ENCODE measurements around the gene JAK1. TPM values are rescaled to one million over a fixed set of nuclear protein-coding genes. Genes with fewer than 3 reads are reported as not detected.

JAK1 gene
- total RNA-seq, 1 experiment from 2014 or later: 73.1 TPM

DNA sequence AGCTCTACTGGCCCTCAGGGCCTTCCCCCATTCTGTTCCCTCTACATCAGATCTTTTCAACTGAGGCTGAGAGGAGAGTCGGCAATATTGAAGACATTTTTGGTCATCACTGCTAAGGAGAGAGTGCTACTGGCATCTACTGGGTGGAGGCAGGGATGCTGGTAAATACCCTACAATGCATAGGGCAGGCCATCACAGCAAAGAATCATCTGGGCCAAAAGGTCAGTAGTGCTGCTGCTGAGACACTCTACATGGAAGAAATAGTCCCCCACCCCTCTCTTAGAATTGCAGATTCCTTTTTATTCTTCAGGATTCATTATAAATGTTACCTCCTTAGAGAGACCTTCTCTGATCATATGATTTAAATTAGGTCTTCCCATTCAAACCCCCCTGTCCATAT, 94.3 kb downstream of the JAK1 start:
- intact Hi-C loops (cut with micrococcal nuclease): no loop called here
- no peaks in the 10 kb centered on the region for H3K9me3 Mint-ChIP-seq (ENCODE audit: unreplicated experiment)
- ChIA-PET CTCF (no interaction called here), POLR2A (no interaction called here)
- no peaks in the 10 kb centered on the region for H3K4me1 Mint-ChIP-seq (ENCODE audit: insufficient read depth, unreplicated experiment)
- H3K4me3 Mint-ChIP-seq (ENCODE audit: unreplicated experiment): no peak overlapping the region
- H3K27me3 Mint-ChIP-seq (ENCODE audit: insufficient read depth, unreplicated experiment): no peaks in the 10 kb centered on the region
- peaks cover 69% of the 10 kb centered on the region for H3K36me3 Mint-ChIP-seq (ENCODE audit: insufficient read depth, unreplicated experiment)
- H3K27ac Mint-ChIP-seq (ENCODE audit: low read depth, unreplicated experiment): no peak overlapping the region
- no TSS peak for BruUV-seq (replicated peaks)
- TF ChIP-seq, protein P1, sequence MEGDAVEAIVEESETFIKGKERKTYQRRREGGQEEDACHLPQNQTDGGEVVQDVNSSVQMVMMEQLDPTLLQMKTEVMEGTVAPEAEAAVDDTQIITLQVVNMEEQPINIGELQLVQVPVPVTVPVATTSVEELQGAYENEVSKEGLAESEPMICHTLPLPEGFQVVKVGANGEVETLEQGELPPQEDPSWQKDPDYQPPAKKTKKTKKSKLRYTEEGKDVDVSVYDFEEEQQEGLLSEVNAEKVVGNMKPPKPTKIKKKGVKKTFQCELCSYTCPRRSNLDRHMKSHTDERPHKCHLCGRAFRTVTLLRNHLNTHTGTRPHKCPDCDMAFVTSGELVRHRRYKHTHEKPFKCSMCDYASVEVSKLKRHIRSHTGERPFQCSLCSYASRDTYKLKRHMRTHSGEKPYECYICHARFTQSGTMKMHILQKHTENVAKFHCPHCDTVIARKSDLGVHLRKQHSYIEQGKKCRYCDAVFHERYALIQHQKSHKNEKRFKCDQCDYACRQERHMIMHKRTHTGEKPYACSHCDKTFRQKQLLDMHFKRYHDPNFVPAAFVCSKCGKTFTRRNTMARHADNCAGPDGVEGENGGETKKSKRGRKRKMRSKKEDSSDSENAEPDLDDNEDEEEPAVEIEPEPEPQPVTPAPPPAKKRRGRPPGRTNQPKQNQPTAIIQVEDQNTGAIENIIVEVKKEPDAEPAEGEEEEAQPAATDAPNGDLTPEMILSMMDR (IDR thresholded peaks at IDR 0.05; ENCODE audit: unreplicated experiment): no peak
- no peak for DNase-seq (ENCODE audit: unreplicated experiment)

DNA sequence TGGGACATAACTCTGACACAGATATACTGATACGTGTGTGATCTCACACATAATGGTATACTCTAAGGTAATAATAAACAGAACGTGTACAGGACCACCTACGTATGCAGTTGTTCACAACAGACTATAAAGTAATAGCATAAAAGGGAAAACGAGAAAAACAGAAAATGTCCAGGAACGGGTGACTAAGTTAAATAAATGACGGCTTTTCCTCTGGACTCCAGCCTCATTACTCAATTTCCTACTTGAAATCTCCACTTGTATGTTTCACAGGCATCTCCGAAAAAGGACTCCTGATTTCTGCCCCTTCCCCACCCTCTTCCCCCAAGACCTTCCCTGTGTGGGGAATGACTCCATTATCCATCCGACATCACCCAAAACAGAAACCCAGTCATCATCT, 95.1 kb downstream of the JAK1 start:
- ChIA-PET POLR2A (no interaction called here), CTCF (no interaction called here)
- intact Hi-C loops (cut with micrococcal nuclease): no loop called here
- TF ChIP-seq, protein P1 (IDR thresholded peaks at IDR 0.05; ENCODE audit: unreplicated experiment): no peak
- H3K27me3 Mint-ChIP-seq (ENCODE audit: insufficient read depth, unreplicated experiment): no peaks in the 10 kb centered on the region
- no peaks in the 10 kb centered on the region for H3K4me1 Mint-ChIP-seq (ENCODE audit: insufficient read depth, unreplicated experiment)
- no peak overlapping the region for H3K4me3 Mint-ChIP-seq (ENCODE audit: unreplicated experiment)
- no peak overlapping the region for H3K27ac Mint-ChIP-seq (ENCODE audit: low read depth, unreplicated experiment)
- no peaks in the 10 kb centered on the region for H3K9me3 Mint-ChIP-seq (ENCODE audit: unreplicated experiment)
- no TSS peak for BruUV-seq (replicated peaks)
- no peak for DNase-seq (ENCODE audit: unreplicated experiment)
- H3K36me3 Mint-ChIP-seq (ENCODE audit: insufficient read depth, unreplicated experiment): peaks cover 66% of the 10 kb centered on the region

DNA sequence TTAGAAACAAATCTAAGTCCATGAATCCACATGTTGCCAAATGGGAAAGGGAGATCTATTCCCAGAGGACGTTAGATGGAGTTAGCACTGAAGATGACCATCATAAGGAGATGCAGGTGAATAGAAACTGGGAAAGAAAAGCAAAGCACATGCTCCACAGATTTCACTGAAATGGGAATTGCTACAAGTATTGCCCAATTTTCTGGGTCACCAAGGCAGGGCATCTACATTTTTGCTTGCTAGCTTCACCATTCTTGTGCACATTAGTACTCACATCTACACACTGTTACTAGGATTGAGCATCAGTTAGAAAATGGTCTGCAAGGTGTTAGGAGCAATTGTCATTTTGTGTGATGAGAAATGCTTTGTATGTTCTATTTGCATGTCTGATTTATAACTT, 99.1 kb downstream of the JAK1 start:
- ChIA-PET CTCF (interaction anchor here (0.5 to 1.7 kb wide), 2 partner anchors 44 to 406 kb away, joined by 4 read pairs; no protein-coding TSS in a partner anchor), POLR2A (no interaction called here)
- peaks cover 53% of the 10 kb centered on the region for H3K36me3 Mint-ChIP-seq (ENCODE audit: insufficient read depth, unreplicated experiment)
- intact Hi-C loops (cut with micrococcal nuclease): loop anchor here (10.0 kb wide), 2 partner anchors 158 to 338 kb away; no protein-coding TSS in a partner anchor
- no peak for DNase-seq (ENCODE audit: unreplicated experiment)
- H3K4me3 Mint-ChIP-seq (ENCODE audit: unreplicated experiment): no peak overlapping the region
- no peaks in the 10 kb centered on the region for H3K27me3 Mint-ChIP-seq (ENCODE audit: insufficient read depth, unreplicated experiment)
- TF ChIP-seq, protein P1 (IDR thresholded peaks at IDR 0.05; ENCODE audit: unreplicated experiment): no peak
- BruUV-seq (replicated peaks): no TSS peak
- H3K27ac Mint-ChIP-seq (ENCODE audit: low read depth, unreplicated experiment): no peak overlapping the region
- H3K9me3 Mint-ChIP-seq (ENCODE audit: unreplicated experiment): no peaks in the 10 kb centered on the region
- H3K4me1 Mint-ChIP-seq (ENCODE audit: insufficient read depth, unreplicated experiment): no peaks in the 10 kb centered on the region

DNA sequence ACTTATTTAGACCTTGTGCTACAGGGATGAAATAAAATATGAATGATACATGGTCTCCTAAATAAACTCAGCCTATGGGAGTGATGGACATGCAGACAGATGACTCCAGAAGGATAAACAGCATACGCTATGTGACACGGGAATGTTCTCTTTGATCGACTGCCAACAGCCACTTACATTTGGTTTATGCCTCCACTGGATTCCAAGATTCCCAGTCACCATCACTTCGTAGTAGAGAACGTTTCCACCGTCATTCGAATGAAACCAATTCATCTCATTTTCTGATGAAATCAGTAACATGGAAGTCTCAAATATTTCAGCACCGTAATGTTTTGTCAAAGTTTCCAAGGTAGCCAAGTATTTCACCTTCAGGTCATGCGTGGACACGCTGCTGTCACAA, 99.7 kb downstream of the JAK1 start:
- Mint-ChIP-seq H3K27ac (ENCODE audit: low read depth, unreplicated experiment) (no peak overlapping the region), H3K4me1 (ENCODE audit: insufficient read depth, unreplicated experiment) (no peaks in the 10 kb centered on the region), H3K9me3 (ENCODE audit: unreplicated experiment) (no peaks in the 10 kb centered on the region), H3K36me3 (ENCODE audit: insufficient read depth, unreplicated experiment) (peaks cover 47% of the 10 kb centered on the region), H3K4me3 (ENCODE audit: unreplicated experiment) (no peak overlapping the region), H3K27me3 (ENCODE audit: insufficient read depth, unreplicated experiment) (no peaks in the 10 kb centered on the region)
- no TSS peak for BruUV-seq (replicated peaks)
- ChIA-PET CTCF (interaction anchor here (0.7 to 1.7 kb wide), 2 partner anchors 43 kb away, joined by 3 to 4 read pairs; no protein-coding TSS in a partner anchor), POLR2A (no interaction called here)
- TF ChIP-seq, protein P1 (IDR thresholded peaks at IDR 0.05; ENCODE audit: unreplicated experiment): no peak
- DNase-seq (ENCODE audit: unreplicated experiment): no peak
- intact Hi-C loops (cut with micrococcal nuclease): loop anchor here (10.0 kb wide), 2 partner anchors 158 to 338 kb away; no protein-coding TSS in a partner anchor

All from MCF 10A (cell line).